Gastrocnemius medialis (tissue), 4 donors: Measurements from ENCODE around the gene ADAM23. TPM values are rescaled to one million over a fixed set of nuclear protein-coding genes. Genes with fewer than 3 reads are reported as not detected.

Experiments used
- ATAC-seq, 2 donors: fragments of 150-250 bp; one replicate each; pipeline ENCODE4 v1.9.1; 2016
- DNase-seq, 2 donors: peaks; one replicate each; pipeline ENCODE4 v3.0.0-alpha.2; 2019
- H3K27ac ChIP-seq, 4 donors: fragments of 200-600 bp; sonication (generic); 1 replicate in 1 of 4; 2 replicates in 3 of 4; pipeline ENCODE4 v1.5.1; 2016 to 2018; ENCODE audit warnings: mild to moderate bottlenecking in 2 of 4, moderate library complexity in 1 of 4
- H3K27me3 ChIP-seq, 3 donors: fragments of 200-600 bp; sonication (generic) in 2 of 3; 1 replicate in 1 of 3; 2 replicates in 2 of 3; pipeline versions ENCODE4 v1.5.1 to v1.6.0; 2016 to 2019; ENCODE audit warnings: mild to moderate bottlenecking in 1 of 3, moderate library complexity in 1 of 3
- H3K36me3 ChIP-seq, 2 donors: fragments of 200-600 bp; sonication (generic) in 1 of 2; one replicate each; pipeline ENCODE4 v1.5.1; 2017 to 2018
- H3K4me1 ChIP-seq, 2 donors: fragments of 200-600 bp; sonication (generic) in 1 of 2; one replicate each; pipeline ENCODE4 v1.5.1; 2016 to 2017; ENCODE audit warnings: mild to moderate bottlenecking in 2 of 2
- H3K4me3 ChIP-seq, 4 donors: fragments of 200-600 bp; sonication (generic) in 3 of 4; 1 replicate in 1 of 4; 2 replicates in 3 of 4; pipeline ENCODE4 v1.5.1; 2016 to 2019; ENCODE audit warnings: mild to moderate bottlenecking in 2 of 4
- H3K9me3 ChIP-seq, 3 donors: fragments of 200-600 bp; sonication (generic) in 2 of 3; 1 replicate in 1 of 3; 2 replicates in 2 of 3; pipeline ENCODE4 v1.5.1; 2016 to 2019
- POLR2A ChIP-seq, 2 donors: fragments of 450-650 bp; IDR thresholded peaks; one replicate each; pipeline ENCODE4 v1.6.1; 2017; ENCODE audit warnings: antibody characterized with exemption in 2 of 2, mild to moderate bottlenecking in 2 of 2, moderate library complexity in 2 of 2
- in situ Hi-C, 4 donors: fragments of 200-750 bp; cut with MboI; loops; one replicate each; pipeline versions ENCODE4 v1.15.0 to v1.8.0; 2017; ENCODE audit warnings: low sequenced_read_pairs in 4 of 4
- intact Hi-C: fragments of 100-400 bp; cut with DNase I; formaldehyde crosslinking; loops from one replicate; pipeline ENCODE4 v1.15.1; 2023; ENCODE audit warnings: low total_unique reads
- total RNA-seq, 4 donors: library from RNA; depleted of rRNA; stranded (reverse); fragments of >200 nt; gene quantifications; one replicate each; pipeline versions ENCODE4 v1.1.0 to v1.2.3, GENCODE V29; 2016
- TF ChIP-seq, protein P1 (sequence below), 5 experiments: fragments of 450-650 bp in 3 of 5; fragments of 200-600 bp in 2 of 5; sonication (generic) in 2 of 5; IDR thresholded peaks in 4 of 5; conservative IDR thresholded peaks in 1 of 5; 1 replicate in 4 of 5; 2 replicates in 1 of 5; pipeline ENCODE4 v1.5.1; 2016 to 2019; ENCODE audit warnings: antibody characterized with exemption in 5 of 5, mild to moderate bottlenecking in 3 of 5, moderate library complexity in 3 of 5

The ADAM23 gene
- total RNA-seq, 4 donors from 2014 or later, result 0.65 to 2.4 (median 1.6) TPM

DNA sequence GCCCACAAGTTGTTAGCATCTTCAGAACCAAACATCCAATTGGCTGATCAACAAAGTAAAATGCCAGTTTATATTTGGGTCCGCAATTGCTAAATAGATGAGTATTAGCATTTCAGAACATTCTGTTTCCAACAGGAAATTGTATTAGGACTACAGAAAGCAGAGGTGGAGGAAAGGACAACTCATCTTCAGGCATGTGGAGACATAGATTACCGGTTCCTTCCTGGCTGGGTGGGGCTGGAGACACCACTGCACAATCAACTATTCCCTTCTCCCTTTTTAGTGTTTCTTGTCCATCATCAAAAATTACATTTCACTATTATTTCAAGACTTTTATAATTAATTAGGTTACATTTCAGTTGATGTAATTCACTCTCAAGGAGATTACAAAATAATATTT, 83.8 kb downstream of the ADAM23 start:
- no peak for TF ChIP-seq POLR2A (IDR thresholded peaks at IDR 0.05)
- TF ChIP-seq, protein P1, sequence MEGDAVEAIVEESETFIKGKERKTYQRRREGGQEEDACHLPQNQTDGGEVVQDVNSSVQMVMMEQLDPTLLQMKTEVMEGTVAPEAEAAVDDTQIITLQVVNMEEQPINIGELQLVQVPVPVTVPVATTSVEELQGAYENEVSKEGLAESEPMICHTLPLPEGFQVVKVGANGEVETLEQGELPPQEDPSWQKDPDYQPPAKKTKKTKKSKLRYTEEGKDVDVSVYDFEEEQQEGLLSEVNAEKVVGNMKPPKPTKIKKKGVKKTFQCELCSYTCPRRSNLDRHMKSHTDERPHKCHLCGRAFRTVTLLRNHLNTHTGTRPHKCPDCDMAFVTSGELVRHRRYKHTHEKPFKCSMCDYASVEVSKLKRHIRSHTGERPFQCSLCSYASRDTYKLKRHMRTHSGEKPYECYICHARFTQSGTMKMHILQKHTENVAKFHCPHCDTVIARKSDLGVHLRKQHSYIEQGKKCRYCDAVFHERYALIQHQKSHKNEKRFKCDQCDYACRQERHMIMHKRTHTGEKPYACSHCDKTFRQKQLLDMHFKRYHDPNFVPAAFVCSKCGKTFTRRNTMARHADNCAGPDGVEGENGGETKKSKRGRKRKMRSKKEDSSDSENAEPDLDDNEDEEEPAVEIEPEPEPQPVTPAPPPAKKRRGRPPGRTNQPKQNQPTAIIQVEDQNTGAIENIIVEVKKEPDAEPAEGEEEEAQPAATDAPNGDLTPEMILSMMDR (IDR thresholded peaks at IDR 0.05 in 4 of 5, conservative IDR thresholded peaks at IDR 0.05 in 1 of 5), result no peak
- intact Hi-C loops, result no loop called here
- Histone ChIP-seq H3K9me3 (no peaks in the 10 kb centered on the region), H3K27ac (no peak overlapping the region), H3K36me3 (no peaks in the 10 kb centered on the region), H3K4me3 (no peak overlapping the region), H3K4me1 (peaks cover 0 to 11% of the 10 kb centered on the region in 2 donors), H3K27me3 (no peaks in the 10 kb centered on the region)
- ATAC-seq, result no peak
- no peak for DNase-seq
- in situ Hi-C loops, result no loop called here

DNA sequence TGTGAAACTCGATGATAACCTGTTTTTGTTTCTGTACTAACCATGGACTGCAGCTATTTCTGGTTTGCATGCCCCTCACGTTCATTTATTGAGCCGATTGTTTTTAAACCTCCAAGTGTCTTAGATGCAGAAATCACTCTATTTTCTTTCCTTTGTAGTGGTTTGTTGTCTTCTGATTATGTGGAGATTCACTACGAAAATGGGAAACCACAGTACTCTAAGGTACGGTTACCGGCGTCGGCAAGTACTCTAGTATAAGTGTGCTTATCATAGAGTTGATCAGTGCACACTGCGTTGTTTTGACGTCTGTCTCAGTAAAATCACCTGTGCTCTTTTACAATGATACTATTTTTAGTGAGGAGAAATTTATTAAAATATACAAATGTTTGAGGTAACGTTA, 87.4 kb downstream of the ADAM23 start:
- H3K9me3 ChIP-seq, result no peaks in the 10 kb centered on the region
- intact Hi-C loops (no loop called here), in situ Hi-C loops (no loop called here)
- no peak for ATAC-seq
- no peak overlapping the region for H3K4me3 ChIP-seq
- H3K27me3 ChIP-seq, result no peaks in the 10 kb centered on the region
- peak overlapping the region in 1 of 4 donors; percentile 81 for H3K27ac ChIP-seq
- TF ChIP-seq POLR2A (IDR thresholded peaks at IDR 0.05), result no peak
- no peak for DNase-seq
- H3K4me1 ChIP-seq, result peaks cover 0 to 18% of the 10 kb centered on the region in 2 donors
- H3K36me3 ChIP-seq, result no peaks in the 10 kb centered on the region

DNA sequence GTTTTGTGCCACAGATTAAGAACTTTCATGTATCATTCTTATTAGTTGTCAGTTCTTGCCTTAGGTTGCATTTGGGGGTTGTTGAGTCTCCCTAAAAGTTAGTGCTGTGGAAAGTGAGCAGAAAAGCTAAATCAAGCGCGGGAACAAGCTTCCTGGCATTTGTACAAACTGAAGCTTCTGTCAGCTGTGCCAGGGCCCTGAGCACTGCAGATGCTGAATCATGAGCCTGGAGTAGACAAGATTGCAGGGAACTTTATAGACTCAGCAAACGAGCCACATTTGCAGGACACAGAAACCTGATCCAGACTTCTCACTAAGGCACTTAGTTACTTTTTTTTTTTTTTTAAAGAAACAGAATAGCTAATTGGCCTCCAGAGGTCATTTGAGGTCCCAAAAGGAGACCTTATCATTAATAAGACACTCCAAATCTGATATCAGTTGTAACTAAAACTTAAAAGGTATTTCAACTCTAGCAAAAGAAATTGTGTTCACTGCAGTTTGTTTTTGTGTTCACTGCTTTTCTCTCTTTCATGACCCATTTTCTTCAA, 88.7 kb downstream of the ADAM23 start:
- DNase-seq, result peak; percentile 46 to 74
- no peak for TF ChIP-seq POLR2A (IDR thresholded peaks at IDR 0.05)
- TF ChIP-seq, protein P1 (IDR thresholded peaks at IDR 0.05 in 4 of 5, conservative IDR thresholded peaks at IDR 0.05 in 1 of 5), result no peak
- ATAC-seq, result peak; percentile 99 to 100
- Histone ChIP-seq H3K27ac (peak overlapping the region; percentile 69 to 81 (median 76)), H3K4me3 (no peak overlapping the region), H3K27me3 (no peaks in the 10 kb centered on the region), H3K4me1 (peaks cover 0 to 18% of the 10 kb centered on the region in 2 donors), H3K36me3 (no peaks in the 10 kb centered on the region), H3K9me3 (no peaks in the 10 kb centered on the region)
- in situ Hi-C loops, result no loop called here
- intact Hi-C loops, result no loop called here

DNA sequence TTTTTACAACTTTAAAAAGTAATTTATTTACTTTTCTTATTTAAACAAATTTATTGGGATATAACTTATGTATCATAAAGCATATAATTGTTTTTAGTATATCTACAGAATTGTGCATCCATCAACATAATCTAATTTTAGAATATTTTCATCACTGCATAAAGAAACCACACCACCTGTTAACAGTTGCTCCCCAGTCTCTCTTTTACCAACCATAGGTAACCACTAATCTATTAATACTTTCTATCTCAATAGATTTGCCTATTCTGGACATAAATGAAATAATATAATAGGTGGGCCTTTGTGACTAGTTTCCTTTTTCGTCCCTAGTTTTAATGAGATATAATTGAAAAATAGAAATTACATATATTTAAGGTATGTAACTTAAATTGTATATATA, 90.6 kb downstream of the ADAM23 start:
- no peaks in the 10 kb centered on the region for H3K36me3 ChIP-seq
- no peak overlapping the region for H3K4me3 ChIP-seq
- DNase-seq (no peak), ATAC-seq (no peak)
- no peaks in the 10 kb centered on the region for H3K9me3 ChIP-seq
- TF ChIP-seq, protein P1 (IDR thresholded peaks at IDR 0.05 in 4 of 5, conservative IDR thresholded peaks at IDR 0.05 in 1 of 5), result no peak
- TF ChIP-seq POLR2A (IDR thresholded peaks at IDR 0.05), result no peak
- intact Hi-C loops, result no loop called here
- H3K27ac ChIP-seq, result no peak overlapping the region
- H3K4me1 ChIP-seq, result peaks cover 0 to 18% of the 10 kb centered on the region in 2 donors
- H3K27me3 ChIP-seq, result no peaks in the 10 kb centered on the region
- in situ Hi-C loops, result no loop called here

DNA sequence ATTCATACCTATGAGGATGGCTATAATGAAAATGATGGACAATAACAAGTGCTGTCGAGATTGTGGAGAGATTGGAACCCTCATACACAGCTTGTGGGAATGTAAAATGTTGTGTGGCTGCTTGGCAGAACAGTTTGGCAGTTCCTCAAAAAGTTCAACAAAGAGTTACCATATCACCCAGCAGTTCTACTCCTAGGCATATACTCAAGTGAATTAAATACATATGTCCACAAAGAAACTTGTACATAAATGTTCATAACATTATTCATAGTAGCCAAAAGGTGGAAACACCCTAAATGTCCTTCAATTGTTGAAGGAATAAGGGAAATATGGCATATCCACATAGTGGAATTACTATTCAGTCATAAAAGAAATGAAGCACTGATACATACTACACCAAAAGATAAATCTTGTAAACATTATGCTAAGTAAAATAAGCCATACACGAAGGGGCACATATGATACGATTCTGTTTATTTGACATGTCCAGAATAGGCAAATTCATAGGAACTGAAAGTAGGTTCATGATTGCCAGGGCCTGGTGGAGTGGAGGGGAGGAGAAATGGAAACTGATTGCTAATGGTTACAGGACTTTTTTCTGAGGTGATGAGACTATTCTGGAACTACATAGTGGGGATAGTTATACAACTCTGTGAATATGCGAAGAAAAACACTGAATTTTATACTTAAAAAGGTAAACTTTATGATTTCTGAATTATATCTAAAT, 92.1 kb downstream of the ADAM23 start:
- peaks cover 0 to 18% of the 10 kb centered on the region in 2 donors for H3K4me1 ChIP-seq
- no peaks in the 10 kb centered on the region for H3K27me3 ChIP-seq
- no peak for TF ChIP-seq POLR2A (IDR thresholded peaks at IDR 0.05)
- TF ChIP-seq, protein P1 (IDR thresholded peaks at IDR 0.05 in 4 of 5, conservative IDR thresholded peaks at IDR 0.05 in 1 of 5), result no peak
- ATAC-seq (no peak), DNase-seq (no peak)
- in situ Hi-C loops, result no loop called here
- H3K36me3 ChIP-seq, result no peaks in the 10 kb centered on the region
- intact Hi-C loops, result no loop called here
- H3K4me3 ChIP-seq, result no peak overlapping the region
- H3K9me3 ChIP-seq, result no peaks in the 10 kb centered on the region
- no peak overlapping the region for H3K27ac ChIP-seq
